ENCODE results near the gene FBXL16.

DNA sequence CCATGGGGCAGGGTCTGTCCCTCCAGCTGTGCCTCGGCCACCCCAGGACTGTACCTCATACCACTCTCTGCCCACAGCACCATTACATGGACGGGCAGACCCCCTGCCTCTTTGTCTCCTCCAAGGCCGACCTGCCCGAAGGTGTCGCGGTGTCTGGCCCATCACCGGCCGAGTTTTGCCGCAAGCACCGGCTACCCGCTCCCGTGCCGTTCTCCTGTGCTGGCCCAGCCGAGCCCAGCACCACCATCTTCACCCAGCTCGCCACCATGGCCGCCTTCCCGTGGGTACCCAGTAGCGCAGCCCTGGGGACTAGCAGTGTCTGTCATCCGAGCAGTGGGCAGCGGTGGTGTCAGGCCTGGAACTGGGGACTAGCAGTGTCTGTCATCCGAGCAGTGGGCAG is 32.8 kb downstream of the FBXL16 start:
- TF ChIP-seq EZH2 (IDR thresholded peaks at IDR 0.05; ENCODE audit: insufficient read depth, poor library complexity, severe bottlenecking) (no peak), EZH2phosphoT487 (IDR thresholded peaks at IDR 0.05; ENCODE audit: insufficient read depth, low read depth) (no peak)

Measured in GM23248 (cell line).